Tibial artery (tissue), 4 donors: Measurements from ENCODE around the gene SLC39A11.

ENCODE experiments used
- DNase-seq, 2 donors: peaks; one replicate each; pipeline ENCODE4 v3.0.0-alpha.2; 2019
- H3K27ac ChIP-seq, 2 donors: fragments of 200-600 bp; sonication (generic) in 1 of 2; 1 replicate in 1 of 2; 2 replicates in 1 of 2; pipeline ENCODE4 v1.5.1; 2018 to 2019; ENCODE audit warnings: mild to moderate bottlenecking in 1 of 2
- H3K27me3 ChIP-seq, 2 donors: fragments of 200-600 bp; sonication (generic) in 1 of 2; one replicate each; pipeline versions ENCODE4 v1.5.1 to v1.6.0; 2016 to 2019
- H3K36me3 ChIP-seq, 3 donors: fragments of 200-600 bp; sonication (generic) in 2 of 3; one replicate each; pipeline ENCODE4 v1.5.1; 2016 to 2019; ENCODE audit warnings: mild to moderate bottlenecking in 2 of 3
- H3K4me1 ChIP-seq, 4 donors: fragments of 200-600 bp; sonication (generic) in 2 of 4; 1 replicate in 3 of 4; 2 replicates in 1 of 4; pipeline ENCODE4 v1.5.1; 2016 to 2019
- H3K4me3 ChIP-seq, 2 donors: fragments of 200-600 bp; sonication (generic) in 1 of 2; 1 replicate in 1 of 2; 2 replicates in 1 of 2; pipeline ENCODE4 v1.5.1; 2018 to 2019; ENCODE audit warnings: mild to moderate bottlenecking in 2 of 2
- H3K9me3 ChIP-seq, 3 donors: fragments of 200-600 bp; sonication (generic) in 1 of 3; one replicate each; pipeline ENCODE4 v1.5.1; 2016 to 2019
- CTCF ChIP-seq, 2 experiments: fragments of 200-600 bp in 1 of 2; fragments of 450-650 bp in 1 of 2; IDR thresholded peaks; one replicate each; pipeline ENCODE4 v1.5.1; 2017 to 2019; ENCODE audit warnings: antibody characterized with exemption in 2 of 2, mild to moderate bottlenecking in 1 of 2, moderate library complexity in 1 of 2
- intact Hi-C: fragments of 100-400 bp; cut with DNase I; formaldehyde crosslinking; loops from one replicate; pipeline ENCODE4 v1.15.0; 2023; ENCODE audit warnings: low total_unique reads

The SLC39A11 gene

DNA sequence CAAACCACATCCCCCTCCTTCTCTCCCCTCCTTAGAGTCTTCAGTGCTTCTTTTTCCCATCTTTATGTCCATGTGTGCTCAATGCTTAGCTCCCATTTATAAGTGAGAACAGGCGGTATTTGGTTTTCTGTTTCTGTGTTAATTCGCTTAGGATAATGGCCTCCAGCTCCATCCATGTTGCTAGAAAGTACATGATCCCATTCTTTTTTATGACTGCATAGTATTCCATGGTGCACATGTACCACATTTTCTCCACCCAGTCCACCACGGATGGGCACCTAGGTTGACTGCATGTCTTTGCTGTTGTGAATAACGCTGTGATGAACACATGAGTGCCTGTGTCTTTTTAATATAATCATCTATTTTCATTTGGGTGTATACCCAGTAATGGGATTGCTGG lies 44.3 kb downstream of the SLC39A11 start:
- no peaks in the 10 kb centered on the region for H3K36me3 ChIP-seq
- H3K27ac ChIP-seq, result no peak overlapping the region
- intact Hi-C loops, result no loop called here
- TF ChIP-seq CTCF (IDR thresholded peaks at IDR 0.05), result no peak
- no peaks in the 10 kb centered on the region for H3K9me3 ChIP-seq
- no peak overlapping the region for H3K4me3 ChIP-seq
- DNase-seq, result no peak
- H3K4me1 ChIP-seq, result peaks cover 0 to 26% (median 12%) of the 10 kb centered on the region in 4 donors
- no peaks in the 10 kb centered on the region for H3K27me3 ChIP-seq

- no peak for DNase-seq
- H3K4me1 ChIP-seq, result peaks cover 0 to 20% (median 12%) of the 10 kb centered on the region in 4 donors
- H3K27ac ChIP-seq, result no peak overlapping the region
- TF ChIP-seq CTCF (IDR thresholded peaks at IDR 0.05), result no peak
- intact Hi-C loops, result no loop called here
- no peaks in the 10 kb centered on the region for H3K27me3 ChIP-seq
- no peaks in the 10 kb centered on the region for H3K36me3 ChIP-seq
- H3K4me3 ChIP-seq, result no peak overlapping the region
- no peaks in the 10 kb centered on the region for H3K9me3 ChIP-seq
Observed at GRCh38 chr17:73045724-73046123, 46.8 kb downstream of the SLC39A11 start.

GRCh38 chr17:73043686-73044581 lies 48.6 kb downstream of the SLC39A11 start:
- Histone ChIP-seq H3K4me3 (no peak overlapping the region), H3K9me3 (no peaks in the 10 kb centered on the region), H3K27ac (peak overlapping the region in 1 of 2 donors; percentile 13), H3K36me3 (no peaks in the 10 kb centered on the region), H3K4me1 (peaks cover 0 to 20% (median 12%) of the 10 kb centered on the region in 4 donors), H3K27me3 (no peaks in the 10 kb centered on the region)
- no peak for DNase-seq
- intact Hi-C loops, result no loop called here
- no peak for TF ChIP-seq CTCF (IDR thresholded peaks at IDR 0.05)

- H3K4me3 ChIP-seq, result no peak overlapping the region
- TF ChIP-seq CTCF (IDR thresholded peaks at IDR 0.05), result no peak
- peaks cover 0 to 20% (median 12%) of the 10 kb centered on the region in 4 donors for H3K4me1 ChIP-seq
- intact Hi-C loops, result no loop called here
- H3K36me3 ChIP-seq, result no peaks in the 10 kb centered on the region
- H3K27me3 ChIP-seq, result no peaks in the 10 kb centered on the region
- no peaks in the 10 kb centered on the region for H3K9me3 ChIP-seq
- peak overlapping the region in 1 of 2 donors; percentile 13 for H3K27ac ChIP-seq
- DNase-seq, result no peak
Observed at GRCh38 chr17:73042809-73043685, 49.4 kb downstream of the SLC39A11 start.

DNA sequence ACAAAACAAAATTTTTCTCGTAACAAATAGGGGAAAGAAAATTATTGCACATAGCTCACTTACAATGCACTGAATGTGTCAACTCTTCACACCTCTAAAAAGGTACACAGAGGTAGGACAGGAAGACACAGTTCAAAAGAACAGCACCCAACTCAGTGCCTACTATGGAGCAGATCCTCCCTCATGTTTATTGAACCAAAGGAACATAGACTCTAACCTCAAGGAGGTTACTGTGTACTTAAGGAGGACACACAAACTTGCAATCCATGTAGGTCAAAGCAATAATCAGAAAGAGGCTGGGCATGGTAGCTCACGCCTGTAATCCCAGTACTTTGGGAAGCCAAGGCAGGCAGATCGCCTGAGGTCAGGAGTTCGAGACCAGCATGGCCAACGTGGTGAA lies 50.3 kb downstream of the SLC39A11 start:
- Histone ChIP-seq H3K27me3 (no peaks in the 10 kb centered on the region), H3K4me1 (peaks cover 0 to 20% (median 12%) of the 10 kb centered on the region in 4 donors), H3K4me3 (no peak overlapping the region), H3K27ac (no peak overlapping the region), H3K9me3 (no peaks in the 10 kb centered on the region), H3K36me3 (no peaks in the 10 kb centered on the region)
- no peak for DNase-seq
- intact Hi-C loops, result no loop called here
- no peak for TF ChIP-seq CTCF (IDR thresholded peaks at IDR 0.05)
